DMS153 treated with DMSO at 0.1 percent for 48 hours (cell line): ENCODE data around the gene ROS1.
A peak's percentile ranks its signal among the peaks of the same experiment; 100 is the strongest.
"Not testable (repeated sequence)": the region's sequence is repeated elsewhere in the genome, so short reads cannot be mapped to it uniquely, and the experiment has no call there.

Experiments used
- DNase-seq: peaks from one replicate; lab custom pipeline; 2025; ENCODE audit not compliant: unreplicated experiment; lab: John Stamatoyannopoulos, UW

The ROS1 gene

DNA sequence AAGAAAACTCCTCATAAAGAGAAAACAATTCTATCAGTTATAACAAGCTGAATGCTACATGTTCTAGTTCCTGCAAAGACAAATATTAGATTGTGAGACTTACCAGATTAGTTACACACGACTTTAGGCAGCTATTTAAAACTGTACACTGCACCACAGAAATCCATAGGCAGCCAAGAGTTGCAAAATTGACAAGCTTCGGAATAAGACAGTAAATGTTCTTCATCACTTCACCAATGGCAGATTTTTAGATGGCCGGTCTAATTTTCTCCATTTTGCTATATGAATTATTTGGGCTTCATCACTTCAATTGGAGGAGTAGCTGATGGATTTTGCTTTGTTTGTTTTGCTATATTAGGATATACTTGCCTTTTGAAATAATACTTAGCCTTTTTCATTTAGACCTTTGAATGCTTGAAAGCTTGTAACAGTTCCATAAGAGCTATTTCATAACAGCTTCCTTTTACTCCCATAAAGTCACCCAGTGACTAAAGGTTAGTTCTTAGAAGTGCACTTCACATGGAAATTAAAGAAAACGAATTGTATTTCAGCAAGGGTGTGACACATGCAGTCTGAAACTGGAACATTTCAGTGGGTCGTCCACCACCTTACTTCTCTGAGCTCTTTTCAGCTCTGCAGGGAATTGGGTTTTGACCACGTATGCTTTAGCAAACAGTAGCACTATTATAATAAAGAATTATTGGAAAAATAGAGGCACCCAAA lies at the start of gene ROS1:
ROS1 (minus strand) TSS at position 512 of the 723 bp plus-strand sequence; CDS start at position 226, 286 bp downstream.
- no peak for DNase-seq

DNA sequence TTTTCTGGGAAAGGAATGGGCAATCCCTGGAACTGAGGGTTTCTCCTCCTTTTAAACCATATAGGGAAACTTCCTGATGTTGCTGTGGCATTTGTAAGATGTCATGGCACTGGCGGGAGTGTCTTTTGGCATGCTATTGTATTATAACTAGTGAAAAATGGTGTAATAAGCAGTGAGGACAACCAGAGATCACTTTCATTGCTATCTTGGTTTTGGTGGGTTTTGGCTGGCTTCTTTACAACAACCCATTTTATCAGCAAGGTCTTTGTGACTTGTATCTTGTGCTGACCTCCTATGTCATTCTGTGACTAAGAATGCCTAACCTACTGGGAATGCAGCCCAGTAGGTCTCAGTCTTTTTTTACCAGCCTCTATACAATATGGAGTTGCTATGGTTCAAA lies 47.7 kb upstream of the ROS1 start:
- no peak for DNase-seq

DNA sequence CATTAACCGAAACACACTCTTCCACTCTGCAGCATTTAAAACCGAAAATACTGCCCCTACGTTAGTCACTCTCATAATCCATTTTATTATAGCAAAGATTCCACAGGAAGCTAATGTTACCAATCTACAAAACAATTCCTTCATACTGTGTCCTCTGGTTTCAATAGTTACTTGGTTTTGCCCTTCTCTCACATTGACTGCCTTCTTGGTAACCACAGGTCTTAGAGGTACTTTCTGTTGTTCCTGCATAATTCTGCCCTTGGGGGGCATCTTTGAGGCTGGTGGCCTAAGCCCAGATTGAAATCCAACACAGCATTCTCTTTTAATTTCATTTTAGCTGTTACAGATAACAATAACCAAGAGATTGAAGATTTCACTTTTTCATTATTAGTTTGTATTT lies 46.9 kb upstream of the ROS1 start:
- no peak for DNase-seq

DNA sequence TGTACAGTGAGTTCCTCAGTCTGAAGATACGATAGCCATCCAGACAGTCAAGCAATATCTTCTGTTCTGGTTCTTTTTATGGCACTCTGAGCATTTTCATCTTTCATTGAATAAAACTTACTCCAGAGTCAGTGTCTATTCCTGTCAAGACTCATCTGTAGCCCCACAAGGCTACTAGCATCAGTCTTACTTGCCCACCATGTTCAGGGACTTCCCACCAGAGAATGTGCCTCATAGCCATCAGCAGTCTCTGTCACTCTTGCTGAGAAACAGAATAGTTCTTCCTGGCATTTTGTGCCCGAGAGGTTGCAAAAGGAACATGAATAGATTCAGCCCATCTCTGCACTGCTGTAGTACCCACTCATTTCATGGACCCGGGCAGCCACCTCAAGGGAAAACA lies 44.0 kb upstream of the ROS1 start:
- no peak for DNase-seq

DNA sequence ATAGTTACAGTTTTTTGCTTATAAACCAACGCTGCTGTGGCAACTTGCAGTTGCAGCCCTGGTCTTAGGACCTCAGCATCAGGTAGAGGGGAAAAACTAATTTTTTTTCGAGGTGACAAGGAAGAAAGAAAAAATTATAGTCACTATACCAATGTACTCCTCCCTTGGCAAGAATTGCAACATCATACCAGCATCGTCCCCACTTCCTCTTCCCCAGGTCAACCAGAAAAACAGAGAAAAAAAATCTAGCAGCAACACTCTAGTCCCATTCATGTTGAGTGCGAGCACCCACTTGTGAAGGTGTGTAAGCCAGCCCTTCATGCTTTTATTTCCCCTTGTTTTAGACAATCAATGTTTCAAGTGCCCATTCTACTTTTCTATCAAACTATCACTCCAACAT lies 43.6 kb upstream of the ROS1 start:
- DNase-seq = no peak

DNA sequence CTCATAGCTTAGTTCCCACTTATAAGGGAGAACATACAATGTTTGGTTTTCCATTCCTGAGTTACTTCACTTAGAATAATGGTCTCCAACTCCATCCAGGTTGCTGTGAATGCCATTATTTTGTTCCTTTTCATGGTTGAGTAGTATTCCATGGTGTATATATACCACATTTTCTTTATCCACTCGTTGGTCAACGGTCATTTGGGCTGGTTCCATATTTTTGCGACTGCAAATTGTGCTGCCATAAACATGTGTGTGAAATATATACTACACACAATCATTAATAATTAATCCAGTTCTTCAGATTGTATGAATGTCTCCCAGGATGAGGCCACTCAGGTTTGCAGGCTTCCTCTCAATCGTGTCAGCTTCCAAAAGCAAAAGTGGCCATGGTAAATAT lies 42.8 kb upstream of the ROS1 start:
- not testable (repeated sequence) for DNase-seq

DNA sequence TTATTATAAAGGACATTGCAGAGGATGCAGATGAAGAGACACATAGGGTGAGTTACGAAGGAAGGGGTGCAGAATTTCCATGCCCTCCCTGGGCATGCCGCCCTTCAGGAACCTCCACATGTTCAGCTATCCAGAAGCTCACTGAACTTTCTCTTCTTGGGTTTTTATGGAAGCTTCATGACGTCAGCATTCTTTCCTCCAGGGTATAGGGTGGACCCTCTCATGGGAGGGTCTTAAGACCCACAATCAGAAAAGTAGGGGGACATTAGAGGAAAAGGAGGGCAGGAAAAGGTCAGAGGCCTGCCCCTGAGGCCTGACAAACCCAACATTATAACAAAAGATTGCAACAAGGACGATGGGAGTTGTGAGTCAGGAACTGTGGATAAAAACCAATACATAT lies 42.1 kb upstream of the ROS1 start:
- DNase-seq = no peak

DNA sequence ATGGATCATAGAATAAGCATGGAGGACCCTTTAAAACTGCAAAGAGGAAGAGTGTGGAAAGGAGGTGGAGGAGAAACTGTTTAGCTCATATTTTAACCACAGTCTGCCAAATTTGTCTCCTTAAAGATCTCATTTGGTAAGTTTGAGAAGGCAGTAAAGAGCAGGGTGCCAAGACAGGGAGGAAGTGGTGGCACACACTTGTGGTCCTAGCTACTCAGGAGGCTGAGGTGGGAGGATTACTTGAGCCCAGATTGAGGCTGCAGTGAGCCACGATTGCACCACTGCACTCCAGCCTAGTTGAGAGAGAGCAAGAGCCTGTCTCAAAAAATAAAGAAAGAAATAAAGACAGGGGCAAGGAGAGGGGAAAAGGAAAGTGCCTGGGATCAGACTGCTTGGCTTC lies 39.9 kb upstream of the ROS1 start:
- no peak for DNase-seq

DNA sequence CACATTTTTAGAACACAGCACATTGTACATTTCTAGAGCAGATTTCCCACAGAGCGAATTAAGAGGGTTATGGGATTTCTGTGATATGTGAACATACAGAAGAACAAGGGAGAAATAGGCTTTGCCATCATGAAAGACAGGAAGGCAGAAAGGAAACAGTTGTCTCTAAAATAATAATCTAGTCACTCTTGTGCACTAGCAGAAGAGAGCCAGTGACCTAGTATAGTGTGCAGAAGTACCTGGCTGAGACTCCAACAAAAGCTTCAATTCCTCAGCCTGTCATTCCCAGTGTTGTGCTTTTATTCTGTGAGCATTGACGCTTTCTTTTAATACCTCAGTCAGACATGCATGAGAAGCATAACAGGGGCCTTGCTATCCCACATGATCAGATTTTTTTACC lies 39.0 kb upstream of the ROS1 start:
- no peak for DNase-seq

DNA sequence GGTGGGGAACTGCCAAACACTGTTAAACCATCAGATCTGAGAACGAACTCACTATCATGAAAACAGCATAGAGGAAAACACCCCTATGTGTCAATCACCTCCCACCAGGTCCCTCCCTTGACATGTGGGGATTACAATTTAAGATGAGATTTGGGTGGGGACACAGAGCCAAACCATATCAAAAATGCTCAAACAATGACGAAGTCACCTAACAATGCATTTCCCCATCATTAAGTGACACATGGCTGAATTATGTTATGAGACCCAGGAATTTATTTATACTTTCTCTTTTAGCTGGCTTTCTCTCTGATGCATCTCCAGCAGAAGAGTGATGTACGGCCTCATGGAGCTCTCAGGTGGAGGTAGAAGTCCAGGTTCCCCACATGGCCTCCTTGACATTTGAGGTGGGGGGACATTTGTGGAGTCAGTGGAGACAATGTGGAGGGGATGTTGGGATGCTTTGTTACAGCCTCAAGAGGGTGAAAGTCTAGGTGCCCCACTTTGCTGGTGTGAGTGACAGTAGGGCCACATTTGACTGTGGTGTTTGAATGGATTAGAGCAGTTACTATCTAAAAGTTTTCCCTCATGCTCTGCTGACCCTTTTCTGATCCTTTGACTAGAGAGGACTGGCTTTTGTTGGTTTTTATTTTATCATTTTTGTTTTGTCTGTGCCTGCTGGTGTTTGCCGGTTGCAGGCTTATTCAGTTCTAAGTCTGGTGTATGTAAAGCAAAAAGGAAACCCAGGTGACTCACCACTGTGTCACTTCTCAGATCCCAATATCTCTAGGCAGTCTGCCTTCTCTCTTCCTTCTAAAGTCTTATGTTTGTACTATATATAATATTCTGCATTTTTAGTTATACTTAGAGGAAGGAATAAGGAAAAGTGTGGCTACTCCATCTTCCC lies 38.3 kb upstream of the ROS1 start:
- DNase-seq = no peak

DNA sequence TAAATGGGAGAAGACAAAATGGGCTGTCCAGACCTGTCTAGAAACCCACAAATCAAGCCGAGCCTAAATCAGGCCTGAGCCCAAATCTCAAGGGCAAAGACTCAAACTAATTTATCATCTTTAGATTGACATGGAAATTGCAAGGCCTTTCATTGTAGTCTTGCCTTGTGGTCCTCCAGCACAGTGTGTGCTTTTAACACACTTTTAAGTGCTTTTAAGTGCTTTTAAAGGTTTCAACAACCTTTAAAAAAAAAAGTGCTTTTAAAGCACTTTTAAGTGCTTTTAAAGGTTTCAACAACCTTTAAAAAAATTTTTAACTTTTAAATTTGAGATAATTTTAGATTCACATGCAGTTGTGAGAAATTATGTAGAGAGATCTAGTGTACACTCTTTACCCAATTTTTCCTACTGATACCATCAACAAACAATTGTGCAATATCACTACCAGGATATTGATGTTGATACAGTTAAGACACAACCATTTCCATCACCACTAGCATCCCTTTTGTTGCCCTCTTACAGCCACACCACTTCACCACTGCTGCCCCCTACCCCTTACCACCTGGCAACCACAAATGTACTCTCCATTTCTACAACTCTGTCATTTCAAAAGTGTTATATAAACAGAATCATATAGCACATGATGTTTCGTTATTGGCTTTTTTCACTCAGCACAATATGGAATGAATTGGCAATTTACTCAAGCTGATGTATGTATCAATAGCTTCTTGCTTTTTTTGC lies 33.6 kb upstream of the ROS1 start:
- no peak for DNase-seq

DNA sequence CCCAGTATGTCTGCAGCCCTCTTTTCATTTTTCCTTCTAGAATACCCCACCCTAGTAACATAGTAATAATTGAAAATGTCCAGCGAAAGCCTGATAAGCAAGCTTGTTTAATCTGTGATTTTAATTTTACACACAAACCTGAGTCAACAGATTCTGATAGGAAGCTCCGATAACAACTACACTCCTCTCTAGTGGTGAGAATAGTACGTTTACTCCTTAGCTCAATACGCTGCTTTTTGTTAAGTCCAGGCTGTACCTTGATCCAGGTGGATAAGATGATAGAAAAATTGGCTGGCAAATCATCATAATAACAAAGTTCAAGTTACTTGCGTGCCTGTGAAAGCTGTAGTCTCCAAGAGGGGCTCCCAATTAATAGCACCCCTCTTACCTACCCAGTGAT lies 31.3 kb upstream of the ROS1 start:
- DNase-seq = no peak

DNA sequence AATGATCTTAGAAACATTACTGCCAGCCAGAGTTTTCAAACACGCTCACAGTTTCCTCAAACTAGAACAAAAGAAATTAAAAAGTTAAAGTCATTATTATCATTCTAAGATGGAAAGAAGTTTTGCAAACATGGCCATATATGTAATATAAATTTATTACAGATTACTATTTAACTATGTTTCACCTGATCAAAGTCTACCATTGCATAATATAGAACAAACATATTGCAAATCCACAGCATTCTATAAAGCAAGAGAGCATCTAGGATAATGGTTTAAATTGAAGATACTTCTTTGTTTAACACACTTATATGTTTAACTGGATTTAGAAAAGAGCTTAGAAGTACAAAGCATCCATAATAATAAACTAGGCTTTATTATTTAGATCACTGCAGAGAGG lies 30.5 kb upstream of the ROS1 start:
- no peak for DNase-seq

DNA sequence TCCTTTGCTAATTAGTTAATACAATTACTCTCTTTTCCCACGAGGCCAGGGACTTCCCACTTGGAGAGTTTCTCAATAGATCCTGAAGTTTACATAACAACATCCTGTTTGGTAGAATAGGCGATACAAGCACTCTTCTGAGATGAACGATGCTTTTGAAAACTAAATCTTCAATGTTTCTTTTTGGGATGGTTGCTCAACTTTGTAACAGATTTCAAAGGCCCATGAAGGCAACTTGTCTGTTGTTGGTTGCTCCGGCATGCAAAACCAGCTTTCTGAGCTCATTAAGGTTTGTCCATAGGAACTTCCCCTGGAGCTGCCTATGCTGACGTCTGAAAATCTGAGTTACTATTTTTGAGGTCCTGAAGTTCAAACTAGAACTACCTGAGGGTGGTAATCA lies 25.9 kb upstream of the ROS1 start:
- DNase-seq = no peak

DNA sequence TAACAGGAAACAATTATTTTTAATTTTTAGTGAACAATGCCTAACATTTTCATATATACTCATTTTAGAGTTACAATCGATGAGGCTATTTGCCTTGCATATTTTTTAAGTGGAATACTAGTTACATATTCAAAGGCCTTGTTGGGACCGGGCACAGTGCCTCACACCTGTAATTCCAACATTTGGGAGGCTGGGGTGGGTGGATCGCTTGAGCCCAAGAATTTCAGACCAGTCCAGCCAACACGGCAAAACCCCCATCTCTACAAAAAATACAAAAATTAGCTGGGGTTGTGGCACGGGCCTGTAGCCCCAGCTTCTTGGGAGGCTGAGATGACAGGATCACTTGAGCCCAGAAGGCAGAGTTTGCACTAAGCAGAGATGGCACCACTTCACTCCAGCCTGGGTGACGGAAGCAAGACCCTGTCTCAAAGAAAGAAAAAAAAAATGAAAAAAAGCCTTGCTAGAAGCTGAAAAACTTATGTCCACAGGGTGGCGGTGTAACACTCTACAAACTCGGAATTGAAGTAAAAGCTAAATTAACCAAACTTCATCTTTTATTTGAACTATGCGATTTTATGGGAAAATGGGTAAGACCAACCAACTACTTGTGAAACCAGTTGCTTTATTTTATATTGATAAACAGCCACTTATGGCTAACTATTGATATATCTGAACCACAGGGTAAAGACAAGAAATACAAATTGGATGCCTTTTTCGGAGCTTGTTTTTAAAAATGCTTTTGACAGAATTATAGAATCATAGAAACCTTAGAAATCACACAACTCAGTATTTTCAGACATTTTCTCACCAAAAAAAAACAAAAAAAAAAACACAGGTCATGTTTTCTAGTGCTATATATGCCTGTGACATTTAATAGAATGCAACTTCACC lies 24.1 kb upstream of the ROS1 start:
- DNase-seq = peak; percentile 4

DNA sequence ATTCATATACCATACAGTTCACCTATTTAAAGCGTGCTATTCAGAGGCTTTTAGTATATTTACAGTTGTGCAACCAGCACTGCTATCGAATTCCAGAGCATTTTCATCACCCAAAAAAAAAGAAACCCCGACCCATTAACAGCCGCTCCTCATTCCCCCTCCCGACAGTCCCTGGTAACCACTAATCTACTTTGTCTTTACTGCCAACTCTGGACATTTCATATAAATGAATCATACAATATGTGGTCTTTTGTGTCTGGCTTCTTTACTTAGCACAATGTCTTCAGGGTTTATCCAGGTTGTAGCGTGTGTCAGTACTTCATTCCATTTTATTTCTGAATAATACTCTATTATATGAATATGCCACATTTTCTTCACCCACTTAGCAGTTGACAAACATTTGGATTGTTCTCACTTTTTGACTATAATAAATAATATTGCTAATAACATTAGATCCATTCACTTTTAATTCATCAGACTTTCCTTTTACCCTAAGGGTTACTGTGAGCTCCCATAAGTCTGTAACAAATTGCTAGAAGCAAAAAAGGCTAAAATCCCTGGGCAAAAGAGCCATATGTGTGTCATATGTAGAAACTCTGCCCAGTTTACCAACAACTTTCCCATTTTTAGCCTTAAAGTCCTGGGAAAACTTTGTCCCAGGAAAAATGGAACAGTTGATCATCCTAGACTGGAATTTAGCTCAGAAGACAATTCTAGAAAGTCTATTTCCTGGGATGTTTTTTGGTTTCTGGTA lies 23.2 kb upstream of the ROS1 start:
- no peak for DNase-seq

DNA sequence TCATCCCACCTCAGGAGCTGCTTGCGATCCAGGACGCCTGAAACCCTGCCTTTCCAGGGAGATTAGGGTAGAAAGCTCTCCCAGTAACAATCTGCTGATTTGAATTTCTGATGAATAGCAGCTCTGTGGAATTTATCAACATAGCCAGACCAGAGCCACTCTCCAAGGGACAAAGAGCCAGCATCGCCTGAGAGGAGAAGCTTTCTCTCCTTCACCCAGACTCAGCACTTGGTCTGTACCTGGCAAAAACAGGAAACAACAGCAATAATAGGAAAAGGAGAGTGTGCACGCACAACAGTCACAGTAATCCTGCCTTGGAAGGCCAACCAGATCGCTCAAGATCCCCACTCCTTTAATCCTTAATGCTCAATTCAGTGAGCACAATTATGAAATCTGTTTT lies 22.3 kb upstream of the ROS1 start:
- DNase-seq = no peak

DNA sequence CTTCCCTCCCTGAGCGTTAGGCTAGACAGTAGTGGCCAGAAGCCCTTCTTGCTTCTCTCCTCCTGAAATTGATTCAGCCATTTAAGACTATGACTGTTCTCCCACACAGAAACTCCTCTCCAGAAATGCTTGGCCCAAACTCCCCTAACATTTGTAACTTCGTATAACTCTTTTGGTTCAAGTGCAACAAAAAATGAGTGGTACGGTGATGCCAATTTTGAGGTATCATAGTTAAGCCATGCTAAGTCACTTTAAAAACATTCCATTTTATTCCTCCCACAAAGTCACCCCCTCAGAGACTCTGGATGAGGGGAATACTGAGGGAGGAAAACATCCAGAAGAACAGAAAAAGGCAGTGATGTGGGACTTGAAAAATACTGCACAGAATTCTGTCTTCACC lies 21.1 kb upstream of the ROS1 start:
- no peak for DNase-seq

DNA sequence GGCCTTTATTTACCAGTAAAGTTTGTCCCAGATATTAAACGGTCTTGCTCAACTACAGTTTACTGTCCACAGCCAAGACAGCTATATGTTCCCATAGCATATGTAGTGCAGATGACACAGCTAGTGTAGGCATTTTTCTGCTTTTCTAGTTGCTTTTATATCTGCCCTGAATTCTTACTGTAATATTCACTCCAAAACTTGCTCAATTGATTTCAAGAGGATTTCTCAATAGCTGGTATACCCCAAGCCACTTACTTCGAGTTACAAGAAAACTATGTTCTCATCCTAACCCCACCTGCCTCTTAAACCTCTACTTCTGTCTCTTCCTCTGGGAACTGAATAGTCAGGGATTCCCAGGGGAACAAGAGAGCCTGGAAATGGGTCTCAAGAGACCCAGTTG lies 18.9 kb upstream of the ROS1 start:
- DNase-seq = no peak

DNA sequence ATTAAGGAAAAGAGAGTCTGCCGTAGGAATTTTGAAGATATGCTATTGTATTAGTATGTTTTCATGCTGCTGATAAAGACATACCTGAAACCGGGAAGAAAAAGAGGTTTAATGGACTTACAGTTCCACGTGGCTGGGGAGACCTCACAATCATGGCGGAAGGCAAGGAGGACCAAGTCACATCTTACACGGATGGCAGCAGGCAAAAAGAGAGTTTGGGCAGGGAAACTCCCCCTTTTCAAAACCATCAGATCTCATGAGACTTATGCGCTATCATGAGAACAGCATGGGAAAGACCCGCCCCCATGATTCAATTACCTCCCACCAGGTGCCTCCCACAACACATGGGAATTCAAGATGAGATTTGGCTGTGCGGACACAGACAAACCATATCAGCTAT lies 16.6 kb upstream of the ROS1 start:
- not testable (repeated sequence) for DNase-seq
